ENCODE measurements around the gene MTFP1.
"Not testable (repeated sequence)": the region's sequence is repeated elsewhere in the genome, so short reads cannot be mapped to it uniquely, and the experiment has no call there.

MTFP1 gene

DNA sequence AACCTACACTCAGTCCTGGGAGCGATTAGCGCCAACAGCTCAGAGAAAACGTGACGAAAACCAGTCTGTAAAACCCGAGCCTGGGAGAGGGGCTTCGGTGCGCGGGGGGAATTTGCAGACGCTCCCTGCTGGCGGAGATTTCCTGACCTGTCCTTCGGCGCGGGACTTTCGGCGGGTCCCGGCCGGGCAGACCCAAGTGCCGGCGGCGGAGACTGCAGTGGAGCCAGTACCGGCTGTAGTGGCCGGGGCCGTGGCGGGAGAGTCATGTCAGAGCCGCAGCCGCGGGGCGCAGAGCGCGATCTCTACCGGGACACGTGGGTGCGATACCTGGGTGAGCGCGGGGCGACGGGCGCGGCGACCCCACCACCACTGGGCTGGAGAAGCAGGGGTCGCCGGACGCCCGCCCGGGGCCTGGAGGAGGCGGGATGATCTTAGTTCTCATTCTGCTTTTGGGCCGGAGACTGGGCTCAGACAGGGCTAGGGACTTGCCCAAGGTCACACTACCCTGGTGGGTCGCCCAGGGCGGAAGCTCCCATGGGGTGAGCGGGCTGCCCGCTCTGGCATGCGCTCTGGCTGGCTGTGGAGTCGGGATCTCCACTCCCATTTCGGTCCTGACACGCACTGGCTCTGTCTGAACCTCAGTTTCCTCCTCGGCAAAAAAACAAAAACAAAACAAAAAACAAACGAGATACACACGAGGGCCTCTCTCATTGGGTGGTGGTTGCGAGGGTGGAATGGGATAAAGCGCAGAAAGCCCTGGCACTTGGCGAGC lies at the start of gene MTFP1:
Gene MTFP1, plus strand, starts transcription at position 153 of the 772 bp plus-strand sequence. Its CDS starts 112 bp downstream, at position 265.
- DNase-seq (ENCODE audit: low read depth in 2 of 2), result peak in 1 of 2 donors; percentile 16

DNA sequence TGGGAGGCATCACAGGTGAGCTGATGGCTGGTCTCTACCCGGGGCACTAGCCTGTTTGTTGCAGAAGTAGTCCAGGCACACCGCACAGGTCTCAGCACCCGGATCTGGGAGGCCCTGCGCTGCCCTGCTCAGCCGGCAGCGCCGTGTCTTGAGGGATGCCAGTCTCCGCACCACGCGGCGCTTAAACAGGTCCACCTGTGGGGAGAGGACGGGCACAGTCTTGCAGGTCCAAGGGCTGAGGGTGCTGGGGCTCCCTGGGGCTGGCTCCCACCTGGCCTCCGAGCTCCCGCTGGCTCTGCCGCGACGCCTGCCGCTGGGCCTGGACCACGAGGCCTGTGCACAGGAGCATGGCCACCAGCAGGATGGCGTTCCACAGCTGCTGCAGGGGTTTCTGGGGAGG lies 45.6 kb upstream of the MTFP1 start:
- DNase-seq (ENCODE audit: low read depth in 2 of 2), result no peak

GRCh38 chr22:30381264-30381663 lies 44.3 kb upstream of the MTFP1 start:
- DNase-seq (ENCODE audit: low read depth in 2 of 2), result no peak

- no peak for DNase-seq (ENCODE audit: low read depth in 2 of 2)
These were observed 43.2 kb upstream of the MTFP1 start for GRCh38 chr22:30382340-30382739.

GRCh38 chr22:30383061-30383460 lies 42.5 kb upstream of the MTFP1 start:
- DNase-seq (ENCODE audit: low read depth in 2 of 2), result no peak

- DNase-seq (ENCODE audit: low read depth in 2 of 2), result no peak
These were observed 39.6 kb upstream of the MTFP1 start for GRCh38 chr22:30385942-30386341.

DNA sequence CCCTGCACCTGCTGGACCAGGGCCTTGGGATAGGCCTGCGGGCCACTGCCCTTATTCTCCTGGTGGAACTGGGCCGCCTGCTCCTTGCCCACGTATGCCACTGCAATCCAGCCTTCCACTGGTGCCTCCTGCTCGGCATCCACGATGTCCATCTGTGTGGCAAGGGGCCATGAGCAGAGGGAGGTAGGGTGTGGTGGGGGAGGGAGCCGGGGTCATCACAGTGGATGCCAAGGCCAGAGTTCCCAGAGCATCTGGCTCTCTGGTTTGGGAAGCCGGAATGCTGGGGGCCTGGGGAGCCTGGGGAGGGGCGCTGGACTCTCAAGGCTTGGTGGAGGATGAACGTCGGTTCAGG lies 39.0 kb upstream of the MTFP1 start:
- no peak for DNase-seq (ENCODE audit: low read depth in 2 of 2)

GRCh38 chr22:30386960-30387827 lies 38.4 kb upstream of the MTFP1 start, which contains the start of gene RNF215:
RNF215 (minus strand) TSS chr22:30387411; CDS start chr22:30387313, 98 bp downstream.
- DNase-seq (ENCODE audit: low read depth in 2 of 2), result peak; percentile 55 to 69

DNA sequence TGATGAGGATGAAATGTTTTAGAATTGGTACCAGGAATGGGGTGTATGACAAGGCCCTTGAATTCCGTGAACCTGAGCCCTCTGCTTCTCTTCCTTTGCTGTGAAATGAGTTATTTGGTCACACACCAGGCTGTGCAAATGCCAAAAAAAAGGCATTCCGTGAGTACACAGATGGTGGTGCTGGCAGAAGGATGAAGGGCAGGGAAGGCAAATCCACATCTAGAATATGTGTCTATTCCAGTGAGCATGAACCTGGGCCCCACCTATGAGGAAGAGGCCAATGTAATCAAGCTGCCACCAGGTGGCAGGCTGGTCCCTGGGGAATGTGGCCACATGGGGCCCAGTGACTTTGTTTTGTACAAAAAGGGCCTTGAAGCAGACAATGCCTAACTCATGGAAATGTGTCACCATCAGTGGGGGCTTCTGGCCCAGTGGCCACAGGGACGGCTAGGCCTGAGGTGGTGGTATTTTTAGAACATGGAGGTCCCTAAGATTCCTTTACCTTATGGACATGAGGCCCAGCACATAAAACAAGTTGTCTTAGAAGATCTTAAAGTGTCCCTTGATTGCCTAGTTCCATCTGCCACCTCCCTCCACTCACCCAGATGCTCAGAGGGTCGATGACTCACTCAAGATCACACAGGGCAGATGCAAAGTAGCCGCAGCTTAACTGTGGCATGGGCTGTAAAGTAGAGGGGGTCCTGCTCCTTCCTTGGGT lies 34.4 kb upstream of the MTFP1 start:
- DNase-seq (ENCODE audit: low read depth in 2 of 2), result peak; percentile 50 to 65

DNA sequence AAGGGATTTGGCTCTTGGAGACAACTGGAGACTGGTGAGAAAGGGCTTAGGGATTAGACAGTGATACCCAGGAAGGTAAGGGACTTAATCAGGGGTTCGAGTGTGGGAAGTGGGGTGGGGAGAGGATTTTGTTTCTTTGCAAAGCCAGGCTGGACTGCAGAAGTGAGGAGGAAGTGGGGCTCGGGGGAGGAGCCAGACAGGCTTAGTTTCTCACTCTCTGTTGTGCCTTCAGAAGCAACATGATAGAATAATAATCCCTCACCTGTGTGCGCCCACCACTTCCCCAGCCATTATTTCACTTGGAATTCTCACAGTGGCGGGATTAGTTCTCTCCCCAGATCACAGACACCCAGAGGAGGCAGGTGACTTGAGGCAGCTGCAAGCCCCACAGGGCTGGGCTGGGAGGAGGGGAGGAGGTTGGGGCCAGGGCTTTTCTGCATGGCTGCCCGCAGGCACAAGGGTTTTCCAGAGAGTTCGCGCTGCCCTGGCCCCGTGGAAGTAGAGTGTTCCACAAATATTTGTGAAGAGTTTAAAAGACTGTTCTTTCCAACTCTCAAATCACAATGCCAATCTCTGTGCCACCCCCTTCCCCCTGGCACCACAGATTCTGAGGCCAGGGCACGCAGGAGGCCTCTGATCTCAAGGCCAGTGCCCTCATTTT lies 32.8 kb upstream of the MTFP1 start:
- DNase-seq (ENCODE audit: low read depth in 2 of 2), result no peak

GRCh38 chr22:30393322-30393680 lies 32.3 kb upstream of the MTFP1 start:
- DNase-seq (ENCODE audit: low read depth in 2 of 2), result no peak

- no peak for DNase-seq (ENCODE audit: low read depth in 2 of 2)
These were observed 31.7 kb upstream of the MTFP1 start for GRCh38 chr22:30393885-30394284.

GRCh38 chr22:30396871-30397655 lies 28.5 kb upstream of the MTFP1 start, which contains the start of gene SEC14L2:
SEC14L2 (plus strand) TSS chr22:30397018; CDS start chr22:30397117, 99 bp downstream.
- peak in 1 of 2 donors; percentile 37 for DNase-seq (ENCODE audit: low read depth in 2 of 2)

GRCh38 chr22:30397656-30398635 lies 27.6 kb upstream of the MTFP1 start:
- no peak for DNase-seq (ENCODE audit: low read depth in 2 of 2)

GRCh38 chr22:30398685-30399680 lies 26.6 kb upstream of the MTFP1 start:
- DNase-seq (ENCODE audit: low read depth in 2 of 2), result no peak

GRCh38 chr22:30399718-30400117 lies 25.9 kb upstream of the MTFP1 start:
- no peak for DNase-seq (ENCODE audit: low read depth in 2 of 2)

DNA sequence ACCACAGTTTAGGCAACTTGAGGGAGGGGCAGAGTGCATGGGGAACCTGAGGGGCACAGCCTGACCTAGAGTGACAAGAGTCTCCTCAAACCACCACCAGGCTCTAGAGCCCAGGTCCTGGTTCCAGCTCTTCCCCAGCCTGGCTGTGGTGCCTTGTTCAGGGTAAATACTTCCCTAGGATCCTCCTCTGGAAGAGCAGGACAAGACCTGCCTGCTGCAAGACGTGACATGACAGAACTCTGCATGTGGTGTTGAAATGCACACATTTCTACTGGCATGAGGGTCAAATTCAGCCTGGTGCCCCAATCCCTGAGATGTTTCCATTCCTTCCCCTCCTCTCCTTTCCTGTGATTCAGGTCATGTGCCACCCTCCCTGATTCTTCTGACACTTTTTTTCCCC lies 25.4 kb upstream of the MTFP1 start:
- no peak for DNase-seq (ENCODE audit: low read depth in 2 of 2)

DNA sequence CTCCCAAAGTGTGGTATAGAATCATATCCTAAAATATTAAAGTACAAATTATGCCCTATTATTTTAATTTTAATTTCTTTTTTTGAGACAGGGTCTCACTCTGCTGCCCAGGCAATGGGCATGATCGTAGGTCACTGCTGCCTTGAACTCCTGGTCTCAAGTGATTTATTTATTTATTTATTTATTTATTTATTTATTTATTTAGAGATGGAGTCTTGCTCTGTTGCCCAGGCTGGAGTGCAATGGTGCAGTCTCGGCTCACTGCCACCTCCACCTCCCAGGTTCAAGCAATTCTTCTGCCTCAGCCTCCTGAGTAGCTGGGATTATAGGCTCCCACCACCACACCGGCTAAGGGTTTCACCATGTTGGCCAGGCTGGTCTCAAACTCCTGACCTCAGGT lies 24.5 kb upstream of the MTFP1 start:
- not testable (repeated sequence) for DNase-seq (ENCODE audit: low read depth in 2 of 2)

Measured in stimulated activated CD4-positive, alpha-beta T cell treated with anti-CD3 and anti-CD28 coated beads, Interleukin-1b, Interleukin-23, amount 100 ng/mL, for 1 hour (primary cell).